Measurements from ENCODE around the gene DGKB.

DNA sequence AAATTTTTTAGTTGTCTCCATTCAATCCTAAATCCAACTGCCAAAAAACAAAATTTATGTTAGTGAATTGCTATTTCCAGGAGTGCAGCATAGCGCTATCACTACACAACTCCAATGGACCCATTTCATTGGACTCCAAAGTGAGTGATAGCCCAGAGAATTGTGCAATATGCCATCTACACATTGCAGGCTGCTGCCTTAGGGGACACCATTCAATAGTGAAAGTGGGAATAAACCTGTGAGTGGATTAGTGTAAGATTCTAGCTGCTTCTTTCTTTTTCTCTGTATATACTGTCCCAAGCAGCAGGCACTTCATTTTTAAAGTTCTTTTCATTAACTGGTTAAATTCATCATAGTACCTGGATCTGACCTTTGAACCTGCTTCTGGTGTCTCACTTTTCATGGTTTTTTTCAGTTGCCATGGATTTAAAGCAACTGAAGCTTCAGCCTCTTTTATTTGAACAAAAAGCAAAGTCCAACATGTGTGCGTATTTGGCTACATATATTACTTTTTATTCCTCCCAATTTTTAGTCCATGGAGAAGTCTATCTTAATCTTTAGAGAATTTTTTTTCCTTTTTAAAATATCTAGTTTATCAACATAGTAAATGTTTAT, 97.3 kb downstream of the DGKB start:
- no peak for TF ChIP-seq ZC3H10 (CRISPR knock-in tag; IDR thresholded peaks at IDR 0.05)
- TF ChIP-seq PPARA (CRISPR knock-in tag; IDR thresholded peaks at IDR 0.05; ENCODE audit: borderline replicate concordance) = no peak
- TF ChIP-seq ZFP3 (CRISPR knock-in tag; IDR thresholded peaks at IDR 0.05) = no peak

Measured in SK-N-SH treated with all-trans-retinoic acid at 6 μM for 48 hours (cell line).